Islet of Langerhans (tissue), 1 donor: ENCODE data around the gene SLC31A1.

Source experiments
- FAIRE-seq: peaks from one replicate; lab custom pipeline; 2011; peaks lifted over from hg19 to GRCh38; lab: Jason Lieb, UNC

SLC31A1 gene

DNA sequence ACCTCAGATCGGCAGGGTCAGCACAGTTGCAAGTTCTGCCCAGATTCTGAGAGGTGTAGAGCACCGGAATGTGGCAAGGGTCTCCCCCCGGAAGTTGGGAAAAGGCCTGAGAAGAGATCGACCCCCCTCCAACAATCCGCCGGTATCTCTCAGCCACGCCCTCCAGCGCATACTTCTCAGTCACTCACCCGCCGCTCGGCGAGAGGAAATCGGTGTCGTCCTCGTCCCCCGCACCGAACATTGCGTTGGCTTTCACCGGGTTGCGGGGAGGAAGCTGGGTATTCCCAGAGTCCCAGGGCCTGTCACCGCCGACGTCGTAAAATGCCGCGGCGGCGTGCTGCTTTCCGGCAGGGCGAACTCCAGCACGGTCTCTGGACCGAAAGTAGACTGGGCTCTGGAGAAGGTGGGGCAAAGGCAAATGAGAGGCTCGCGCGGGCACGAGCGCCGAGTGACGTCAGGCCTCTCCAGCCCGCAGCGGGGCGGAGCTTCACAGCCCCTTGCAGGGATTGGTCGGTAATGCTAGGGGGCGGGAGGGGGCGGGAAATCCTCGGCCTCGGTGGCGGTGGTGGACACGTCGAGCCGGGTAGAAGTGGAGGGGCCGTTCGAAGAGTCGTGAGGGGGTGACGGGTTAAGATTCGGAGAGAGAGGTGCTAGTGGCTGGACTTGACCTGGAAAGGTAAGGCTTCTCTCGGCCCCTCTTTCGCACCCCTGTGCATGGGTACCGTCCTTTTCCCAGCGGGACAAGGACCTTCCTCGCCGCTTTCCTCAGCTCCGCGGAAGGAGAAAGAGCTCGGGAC, at the start of gene SLC31A1, which contains the start of gene FKBP15:
SLC31A1 (plus strand) TSS at position 542 of the 797 bp plus-strand sequence. CDS start 34,605 bp downstream, outside the sequence.
FKBP15 (minus strand) TSS at position 275 of the 797 bp plus-strand sequence; CDS start at position 241, 34 bp downstream.
- FAIRE-seq: no peak

GRCh38 chr9:113173341-113173740, 48.0 kb upstream of the SLC31A1 start:
- no peak for FAIRE-seq

- FAIRE-seq: no peak
Observed at GRCh38 chr9:113176803-113177202, 44.5 kb upstream of the SLC31A1 start.

DNA sequence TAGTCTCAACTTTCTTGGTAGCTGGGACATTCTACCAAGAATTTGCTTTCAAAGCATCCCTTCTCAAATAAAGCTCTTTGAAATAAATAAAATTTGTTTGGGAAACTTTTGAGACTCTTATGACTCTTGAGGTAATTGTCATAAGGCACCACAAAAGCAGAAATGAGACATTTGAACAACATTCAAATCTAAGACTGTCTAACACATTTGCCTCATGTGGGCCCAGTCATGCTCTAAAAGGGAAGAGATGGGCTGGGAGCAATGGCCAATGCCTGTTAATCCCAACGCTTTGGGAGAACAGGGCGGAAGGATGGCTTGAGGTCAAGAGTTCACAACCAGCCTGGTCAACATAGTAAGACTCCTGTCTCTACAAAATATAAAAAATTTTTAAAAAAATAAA, 44.1 kb upstream of the SLC31A1 start:
- no peak for FAIRE-seq

DNA sequence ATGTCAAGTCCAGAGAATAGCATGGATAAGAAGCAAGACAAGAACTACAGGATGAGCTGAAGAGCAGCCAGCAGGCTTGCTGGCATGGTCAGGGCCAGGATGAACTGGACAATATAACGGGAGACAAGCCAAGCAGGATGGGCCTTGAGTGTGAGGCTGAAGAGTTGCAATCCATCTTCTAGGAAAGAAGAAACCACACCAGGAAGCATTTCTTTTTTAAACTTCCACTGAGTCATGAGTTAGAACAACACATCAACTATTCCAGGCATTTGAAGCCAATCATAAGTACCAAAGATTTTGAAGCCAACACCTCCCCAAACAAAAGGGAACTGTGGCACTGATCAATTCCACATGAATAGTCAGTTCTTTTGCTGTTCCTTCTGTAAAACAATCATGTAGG, 43.3 kb upstream of the SLC31A1 start:
- no peak for FAIRE-seq

- no peak for FAIRE-seq
Observed at GRCh38 chr9:113179839-113180238, 41.5 kb upstream of the SLC31A1 start.

DNA sequence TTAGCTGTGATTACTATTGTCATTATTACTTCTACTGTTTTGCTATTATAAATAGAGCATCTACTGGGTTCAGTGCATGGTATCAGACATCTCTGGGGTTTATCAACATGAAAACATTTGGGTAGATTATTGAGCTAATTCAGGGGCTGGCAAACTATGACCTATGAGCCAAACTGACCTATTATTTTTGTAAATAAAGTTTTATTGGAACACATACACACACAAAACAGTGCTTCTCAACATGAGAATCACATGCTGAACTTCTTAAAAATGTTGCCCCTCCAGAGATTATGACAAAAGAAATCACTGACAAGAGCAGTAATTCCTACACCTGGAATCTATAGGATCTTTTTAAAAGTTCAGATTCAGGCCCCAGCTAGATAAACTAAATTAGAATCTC, 40.2 kb upstream of the SLC31A1 start:
- FAIRE-seq: no peak

GRCh38 chr9:113183956-113184488, 37.3 kb upstream of the SLC31A1 start:
- FAIRE-seq: no peak

GRCh38 chr9:113184539-113184938, 36.8 kb upstream of the SLC31A1 start:
- no peak for FAIRE-seq

- no peak for FAIRE-seq
Observed at GRCh38 chr9:113185271-113185670, 36.1 kb upstream of the SLC31A1 start.

GRCh38 chr9:113186137-113186755, 35.1 kb upstream of the SLC31A1 start:
- FAIRE-seq: no peak

DNA sequence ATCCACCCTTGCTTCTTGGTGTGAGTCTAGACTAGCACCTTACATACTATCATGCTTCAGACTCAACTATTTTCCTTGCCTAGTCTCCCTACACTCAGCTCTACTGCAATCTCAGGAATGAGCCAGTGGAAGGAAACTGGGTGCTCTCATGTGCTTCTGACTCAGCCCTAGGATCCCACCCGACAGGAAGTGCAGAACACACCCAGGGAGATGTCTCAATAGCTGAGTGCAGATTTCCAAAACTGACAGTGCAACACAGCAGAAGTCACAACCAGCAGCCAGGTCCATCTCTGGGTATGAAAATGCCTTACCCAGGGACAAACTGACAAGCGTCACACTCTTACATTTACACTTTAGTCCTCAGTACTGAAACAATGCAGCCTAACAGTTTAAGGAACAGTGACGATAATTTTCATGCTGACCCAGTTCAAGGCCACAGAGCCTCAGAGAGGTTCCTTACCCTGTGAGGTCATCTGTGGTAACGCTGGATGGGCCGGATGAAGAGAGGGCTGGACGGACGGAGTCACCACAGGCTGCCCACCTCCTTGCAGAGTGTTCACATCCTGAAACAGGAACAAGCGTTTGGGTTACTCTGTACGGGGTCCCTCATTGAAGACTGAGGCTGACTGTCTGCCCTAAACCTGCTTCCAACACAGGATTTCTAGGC, 33.3 kb upstream of the SLC31A1 start:
- FAIRE-seq: no peak

- FAIRE-seq: no peak
Observed at GRCh38 chr9:113192455-113192854, 28.9 kb upstream of the SLC31A1 start.

GRCh38 chr9:113199683-113200329, 21.5 kb upstream of the SLC31A1 start:
- no peak for FAIRE-seq

- no peak for FAIRE-seq
Observed at GRCh38 chr9:113205432-113205831, 15.9 kb upstream of the SLC31A1 start.

DNA sequence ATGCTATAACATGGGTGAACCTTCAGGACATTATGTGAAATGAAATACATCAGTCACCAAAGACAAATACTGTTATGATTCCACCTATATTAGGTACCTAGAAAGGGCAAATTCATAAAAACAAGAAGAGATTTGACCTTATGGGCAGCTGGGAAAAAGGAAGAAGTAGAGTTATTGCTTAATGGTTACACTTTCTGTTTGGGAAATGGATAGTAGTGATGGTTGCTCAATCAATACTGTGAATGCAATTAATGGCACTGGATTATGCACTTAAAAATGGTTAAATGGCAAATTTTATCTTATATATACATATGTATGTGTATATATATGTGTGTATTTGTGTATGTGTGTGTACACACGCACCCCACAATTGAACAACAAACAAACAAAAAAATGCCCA, 15.5 kb upstream of the SLC31A1 start:
- no peak for FAIRE-seq

DNA sequence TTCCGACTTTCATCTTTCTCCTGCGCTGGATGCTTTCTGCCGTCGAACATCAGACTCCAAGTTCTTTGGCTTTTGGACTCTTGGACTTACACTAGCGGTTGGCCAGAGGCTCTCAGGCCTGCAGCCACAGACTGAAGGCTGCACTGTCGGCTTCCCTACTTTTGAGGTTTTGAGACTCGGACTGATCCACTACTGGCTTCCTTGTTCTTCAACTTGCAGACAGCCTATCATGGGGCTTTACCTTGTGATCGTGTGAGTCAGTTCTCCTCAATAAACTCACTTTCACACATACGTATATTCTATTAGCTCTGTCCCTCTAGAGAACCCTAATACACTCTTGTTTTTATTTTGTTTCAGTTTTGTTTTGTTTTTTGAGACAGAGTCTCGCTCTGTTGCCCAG, 10.5 kb upstream of the SLC31A1 start:
- no peak for FAIRE-seq

DNA sequence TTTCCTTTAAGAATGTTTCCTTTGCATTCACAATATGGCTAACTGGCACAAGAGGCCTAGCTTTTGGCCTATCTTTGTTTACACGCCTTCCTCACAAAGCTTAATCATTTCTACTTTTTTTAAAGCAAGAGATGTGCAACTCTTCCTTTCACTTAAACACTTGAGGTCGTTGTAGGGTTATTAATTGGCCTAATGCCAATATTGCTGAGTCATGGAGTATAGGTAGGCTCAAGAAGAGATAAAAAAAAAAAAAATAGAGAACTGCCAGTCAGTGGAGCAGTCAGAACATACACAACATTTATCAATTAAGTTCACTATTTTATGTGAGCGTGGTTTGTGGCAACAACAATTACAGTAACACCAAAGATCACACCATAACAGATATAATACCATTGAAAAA, 6.2 kb upstream of the SLC31A1 start:
- no peak for FAIRE-seq

GRCh38 chr9:113216406-113216805, 4.9 kb upstream of the SLC31A1 start:
- no peak for FAIRE-seq

- FAIRE-seq: no peak
Observed at GRCh38 chr9:113219186-113219936, 2.0 kb upstream of the SLC31A1 start.

- FAIRE-seq: no peak
Observed at GRCh38 chr9:113219969-113220368, 1.4 kb upstream of the SLC31A1 start.
